Measurements from ENCODE around the gene USP24.
"Not testable (repeated sequence)": the region's sequence is repeated elsewhere in the genome, so short reads cannot be mapped to it uniquely, and the experiment has no call there.

USP24 gene

GRCh38 chr1:55225228-55225627, 10.1 kb upstream of the USP24 start:
- no peak for DNase-seq

DNA sequence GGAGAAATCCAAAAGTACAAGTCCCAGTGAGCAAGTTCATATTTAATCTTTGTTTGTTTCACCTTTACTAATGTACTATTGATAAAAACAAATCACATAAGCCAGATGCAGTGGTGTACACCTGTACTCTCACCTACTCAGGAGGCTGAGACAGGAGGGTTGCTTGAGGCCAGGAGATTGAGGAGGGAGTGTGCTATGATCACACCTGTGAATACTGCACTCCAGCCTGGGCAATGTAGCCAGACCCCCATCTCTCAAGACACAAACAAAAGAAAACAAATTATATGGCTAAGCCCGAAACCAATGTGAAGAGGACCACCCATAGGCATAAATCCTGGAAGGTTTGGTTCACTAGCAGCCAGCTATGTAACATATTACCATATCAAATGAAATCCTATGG, 9.6 kb upstream of the USP24 start:
- no peak for DNase-seq

GRCh38 chr1:55222152-55222551, 7.0 kb upstream of the USP24 start:
- DNase-seq = no peak

DNA sequence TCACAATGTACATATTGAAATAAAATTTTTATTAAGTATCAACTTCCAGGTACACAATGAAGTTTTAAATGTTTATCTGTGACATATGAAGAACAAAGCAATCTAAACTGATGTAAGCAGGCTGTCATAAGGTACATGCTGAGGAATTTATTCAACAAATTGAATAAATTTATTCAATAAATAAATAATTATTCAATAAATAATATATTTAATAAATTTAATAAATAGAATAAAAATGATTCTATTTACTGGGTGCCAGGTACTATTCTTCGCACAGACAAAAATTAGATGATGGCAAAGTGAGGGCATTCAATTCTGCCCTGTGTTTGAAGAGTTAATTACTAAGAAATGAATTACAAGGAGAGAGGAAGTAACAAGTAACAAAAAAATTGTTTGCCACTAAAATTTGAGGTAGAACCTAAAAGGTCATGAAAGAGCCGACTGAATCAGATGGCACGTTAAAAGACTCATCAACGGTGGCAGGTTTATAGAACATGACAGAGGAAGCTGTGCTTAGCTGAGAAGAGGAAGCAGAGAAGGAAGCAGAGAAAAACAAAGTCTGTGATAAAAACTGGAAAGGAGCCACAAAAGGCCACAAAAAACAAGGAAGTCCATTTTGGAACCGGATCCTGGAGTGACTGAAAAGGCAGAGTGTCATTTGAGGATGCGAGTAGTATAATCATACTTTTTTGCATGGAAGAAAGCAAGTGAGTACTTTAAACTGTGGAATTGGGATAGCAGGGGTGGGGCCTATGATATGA, 2.2 kb upstream of the USP24 start:
- peak; percentile 11 for DNase-seq

DNA sequence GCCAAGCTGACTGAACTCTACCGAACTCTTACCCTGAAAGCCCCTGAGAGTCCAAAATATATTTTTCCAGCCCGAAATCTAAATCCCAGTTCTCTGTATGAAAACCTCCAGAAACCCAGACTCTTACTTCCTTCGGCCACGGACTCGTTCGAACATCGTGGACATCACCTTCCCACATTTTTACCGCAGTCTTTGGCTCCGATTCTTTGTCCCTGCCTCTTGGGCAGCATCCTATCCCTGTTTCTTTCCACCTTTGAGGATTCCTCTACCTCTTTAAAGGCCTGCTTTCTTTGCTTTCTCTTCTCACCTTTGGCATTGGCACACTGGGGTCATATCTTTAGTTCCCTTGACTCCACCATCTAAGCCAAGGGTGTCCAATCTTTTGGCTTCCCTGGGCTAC, 932 bp upstream of the USP24 start:
- no peak for DNase-seq

DNA sequence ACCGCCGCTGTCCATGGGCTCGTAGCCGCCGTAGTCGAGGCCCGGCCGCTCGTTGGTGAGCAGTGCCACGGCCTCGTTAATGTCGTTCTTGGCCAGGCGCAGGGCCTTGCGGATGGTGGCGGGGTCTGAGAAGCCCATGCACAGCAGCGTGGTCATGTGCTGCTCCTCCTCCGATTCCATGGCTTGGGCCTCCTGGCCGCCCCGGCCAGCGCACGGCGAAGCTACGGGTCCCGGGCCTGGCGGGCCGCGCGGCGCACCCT, 300 bp downstream of the USP24 start:
- no peak for DNase-seq

DNA sequence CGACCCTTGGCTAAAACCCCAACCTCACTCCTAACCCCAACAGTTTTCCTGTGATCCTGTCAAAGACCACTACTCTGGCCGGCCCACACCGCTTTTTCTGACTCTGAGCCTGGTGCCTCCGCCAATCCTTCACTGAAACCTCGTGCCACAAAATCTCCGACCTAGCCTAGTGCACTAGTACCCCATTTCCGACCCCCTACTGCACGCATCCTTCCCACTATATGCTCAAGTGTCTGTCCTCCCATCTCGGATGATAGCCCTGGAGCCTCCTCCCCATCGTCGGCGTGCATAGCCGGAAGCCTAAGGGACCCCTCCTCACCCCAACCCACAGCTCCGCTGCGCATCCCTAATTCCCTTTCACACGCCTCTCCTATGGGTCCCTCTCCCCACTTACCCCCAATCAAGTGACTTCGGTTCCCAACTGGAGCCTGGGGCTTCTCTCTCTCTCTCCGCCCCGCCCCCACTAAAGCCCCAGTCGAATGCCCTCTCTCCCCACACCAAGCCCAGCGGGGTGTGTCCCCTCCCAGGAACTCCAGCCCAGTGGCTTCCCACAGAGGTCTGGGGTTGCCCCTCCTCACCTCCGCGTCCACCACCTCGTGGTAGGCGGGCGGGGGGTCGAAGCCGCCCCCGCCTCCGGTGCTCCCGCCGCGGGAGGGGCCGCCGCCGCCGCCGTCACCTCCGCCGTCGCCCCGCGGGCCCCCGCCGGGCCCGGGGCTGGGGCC, 791 bp downstream of the USP24 start:
- peak; percentile 26 for DNase-seq

- no peak for DNase-seq
Measured at GRCh38 chr1:55213885-55214211, 1.3 kb downstream of the USP24 start.

DNA sequence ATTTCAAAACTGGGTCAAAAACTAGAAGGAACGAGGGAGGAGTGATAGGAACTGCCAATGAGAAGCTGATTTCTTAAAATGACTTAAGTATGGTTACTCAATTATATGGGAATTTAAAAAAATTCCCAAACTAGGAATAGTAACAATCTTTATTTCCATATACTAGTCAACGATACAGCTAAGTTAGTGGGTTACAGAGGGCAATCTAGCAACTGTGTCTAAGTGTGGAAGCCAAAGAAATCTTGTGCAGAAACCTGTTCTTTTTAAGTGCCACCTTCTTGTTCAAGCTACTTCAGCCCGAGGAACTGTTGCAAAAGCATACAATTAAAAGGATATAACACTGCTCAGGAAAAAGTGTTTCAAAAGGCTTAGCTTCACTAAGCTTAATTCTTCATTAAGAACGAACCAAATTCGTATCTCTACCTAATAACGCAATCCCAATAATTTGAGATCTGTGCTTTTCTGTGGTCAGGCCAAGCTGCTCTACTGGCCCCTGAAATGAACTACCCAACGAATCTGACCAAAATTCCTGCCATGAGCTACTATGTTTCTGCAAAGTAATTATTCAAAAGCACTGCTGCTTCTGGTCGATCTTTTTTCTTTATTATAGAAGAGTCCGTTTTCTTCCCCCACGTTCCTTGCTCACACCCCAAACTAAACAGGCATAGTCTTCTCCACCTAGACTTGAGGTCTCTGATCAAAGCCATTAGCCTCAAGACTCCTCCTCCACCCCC, 1.8 kb downstream of the USP24 start:
- DNase-seq = peak; percentile 15

GRCh38 chr1:55212349-55213150, 2.6 kb downstream of the USP24 start:
- DNase-seq = no peak

GRCh38 chr1:55211863-55212262, 3.3 kb downstream of the USP24 start:
- DNase-seq = no peak

DNA sequence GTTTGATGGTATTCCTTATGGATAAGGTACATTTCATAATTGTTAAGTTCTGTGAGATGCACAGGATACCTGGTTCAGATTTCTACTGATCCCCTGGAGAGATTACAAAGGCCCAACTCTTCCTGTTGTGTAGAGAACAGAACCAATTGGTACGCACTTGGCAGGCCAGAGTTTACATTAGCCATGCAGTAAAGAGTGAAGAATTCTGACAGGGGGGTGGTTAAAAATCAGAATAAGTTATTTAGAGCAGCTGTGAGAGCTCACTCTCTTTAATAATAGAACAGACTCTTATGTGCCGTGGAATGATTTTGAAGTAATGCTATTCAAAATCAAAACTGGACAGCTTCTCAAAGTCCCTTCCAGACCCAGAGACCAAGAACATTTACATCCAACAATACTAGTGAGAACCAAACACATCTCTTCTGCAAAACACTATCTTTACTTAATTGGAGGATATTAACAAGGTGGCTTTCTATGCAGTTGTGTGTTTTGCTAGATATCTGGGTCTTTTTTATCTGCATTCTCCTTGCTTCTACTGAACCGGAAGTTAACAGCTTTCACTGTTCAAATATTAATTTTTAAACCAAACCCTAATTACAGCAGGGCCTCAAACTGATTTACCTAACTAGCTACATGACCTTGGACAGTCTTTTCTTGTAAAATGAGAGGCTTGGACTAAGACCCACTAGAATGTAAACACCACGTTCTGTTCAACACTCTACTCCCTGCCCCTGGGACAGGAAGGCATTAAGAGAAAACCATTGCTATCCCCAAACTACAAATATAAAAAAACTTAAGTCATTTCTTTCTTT, 4.0 kb downstream of the USP24 start:
- no peak for DNase-seq

- no peak for DNase-seq
Measured at GRCh38 chr1:55209247-55209646, 5.9 kb downstream of the USP24 start.

GRCh38 chr1:55206210-55206609, 9.0 kb downstream of the USP24 start:
- DNase-seq = no peak

DNA sequence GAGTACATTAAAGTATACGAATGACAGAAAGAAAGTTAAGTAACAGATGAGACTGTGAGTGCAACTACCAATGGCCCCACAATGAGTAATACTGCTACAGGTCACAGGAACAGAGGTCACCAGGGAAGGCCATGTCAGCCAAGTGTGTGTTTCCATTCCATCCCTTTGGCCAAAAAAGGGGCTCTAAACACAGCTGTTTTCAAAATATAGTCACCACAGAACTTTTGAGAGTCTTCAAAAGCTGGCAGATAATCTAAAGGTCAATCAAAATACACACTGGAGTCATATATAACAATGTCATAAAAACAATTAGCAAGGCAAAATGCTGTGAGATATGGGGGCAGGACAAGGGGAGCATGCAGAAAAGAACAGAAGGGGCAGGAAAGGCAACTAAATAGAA, 10.2 kb downstream of the USP24 start:
- DNase-seq = no peak

DNA sequence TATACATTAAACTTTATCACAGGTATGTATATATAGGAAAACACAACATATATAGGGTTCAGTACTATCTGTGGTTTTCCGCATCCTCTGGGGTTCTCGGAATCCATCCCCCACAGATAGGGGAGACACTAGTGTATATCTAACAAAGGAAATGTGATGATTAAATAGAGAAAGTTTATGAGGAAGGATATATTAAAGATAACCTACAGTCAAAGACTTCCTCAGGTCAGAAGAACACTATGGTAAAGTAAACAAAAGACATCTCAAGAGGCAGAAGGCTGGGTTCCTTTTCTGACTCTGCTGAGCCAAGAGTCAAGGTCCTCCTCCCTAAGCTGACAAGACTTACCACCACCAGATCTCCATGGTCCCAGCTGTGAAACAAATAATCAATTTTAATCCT, 12.1 kb downstream of the USP24 start:
- DNase-seq = no peak

GRCh38 chr1:55200667-55201066, 14.5 kb downstream of the USP24 start:
- DNase-seq = no peak

- not testable (repeated sequence) for DNase-seq
Measured at GRCh38 chr1:55199735-55200134, 15.4 kb downstream of the USP24 start.

- DNase-seq = no peak
Measured at GRCh38 chr1:55198044-55198443, 17.1 kb downstream of the USP24 start.

GRCh38 chr1:55197099-55197498, 18.1 kb downstream of the USP24 start:
- no peak for DNase-seq

GRCh38 chr1:55196433-55197035, 18.6 kb downstream of the USP24 start:
- DNase-seq = no peak
